HL-60 (cell line): ENCODE results near the gene ARAP3.

ENCODE experiments used
- GABPA ChIP-seq: IDR thresholded peaks from 2 replicates; pipeline ENCODE4 v1.6.1; 2012; ENCODE audit warnings: low read depth
- POLR2AphosphoS5 ChIP-seq: IDR thresholded peaks from 2 replicates; pipeline ENCODE4 v1.6.1; 2012; ENCODE audit warnings: low read depth
- TF ChIP-seq, protein P1 (sequence below): IDR thresholded peaks from one replicate; pipeline ENCODE4 v1.5.1; 2011; ENCODE audit warnings: low read length, control low read depth, inconsistent platforms; ENCODE audit not compliant: insufficient read depth

DNA sequence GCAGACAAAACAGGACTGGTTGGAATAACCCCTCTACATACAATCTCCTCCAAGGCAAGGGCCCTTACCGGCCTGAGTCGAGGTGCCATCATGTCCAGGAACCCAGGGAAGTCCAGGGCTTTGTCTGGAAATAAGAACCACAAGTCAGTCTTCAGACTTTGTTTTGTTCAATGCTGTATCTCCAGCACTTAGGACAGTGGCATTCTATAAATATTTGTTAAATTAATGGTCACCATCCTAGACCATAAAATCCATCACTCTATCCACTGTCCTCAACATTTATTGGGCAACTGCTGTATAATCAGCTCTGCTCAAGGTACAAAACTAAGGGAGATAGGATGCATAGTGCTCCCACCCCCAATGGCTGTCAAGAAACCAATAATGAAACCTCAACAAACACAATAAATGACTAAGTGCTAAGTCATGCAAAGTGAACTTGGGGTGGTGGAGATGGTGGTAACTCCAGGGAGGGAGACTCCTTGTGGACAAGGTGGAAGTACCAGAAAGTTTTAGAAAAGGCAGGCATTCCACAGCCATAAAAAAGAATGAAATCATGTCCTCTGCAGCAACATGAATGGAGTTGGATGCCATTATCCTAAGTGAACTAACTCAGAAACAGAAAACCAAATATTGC, 40.3 kb downstream of the ARAP3 start:
- TF ChIP-seq, protein P1, sequence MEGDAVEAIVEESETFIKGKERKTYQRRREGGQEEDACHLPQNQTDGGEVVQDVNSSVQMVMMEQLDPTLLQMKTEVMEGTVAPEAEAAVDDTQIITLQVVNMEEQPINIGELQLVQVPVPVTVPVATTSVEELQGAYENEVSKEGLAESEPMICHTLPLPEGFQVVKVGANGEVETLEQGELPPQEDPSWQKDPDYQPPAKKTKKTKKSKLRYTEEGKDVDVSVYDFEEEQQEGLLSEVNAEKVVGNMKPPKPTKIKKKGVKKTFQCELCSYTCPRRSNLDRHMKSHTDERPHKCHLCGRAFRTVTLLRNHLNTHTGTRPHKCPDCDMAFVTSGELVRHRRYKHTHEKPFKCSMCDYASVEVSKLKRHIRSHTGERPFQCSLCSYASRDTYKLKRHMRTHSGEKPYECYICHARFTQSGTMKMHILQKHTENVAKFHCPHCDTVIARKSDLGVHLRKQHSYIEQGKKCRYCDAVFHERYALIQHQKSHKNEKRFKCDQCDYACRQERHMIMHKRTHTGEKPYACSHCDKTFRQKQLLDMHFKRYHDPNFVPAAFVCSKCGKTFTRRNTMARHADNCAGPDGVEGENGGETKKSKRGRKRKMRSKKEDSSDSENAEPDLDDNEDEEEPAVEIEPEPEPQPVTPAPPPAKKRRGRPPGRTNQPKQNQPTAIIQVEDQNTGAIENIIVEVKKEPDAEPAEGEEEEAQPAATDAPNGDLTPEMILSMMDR, result no peak
- TF ChIP-seq POLR2AphosphoS5 (no peak), GABPA (no peak)
